H9 (cell line): ENCODE data around the gene SLC22A13. TPM values are rescaled to one million over a fixed set of nuclear protein-coding genes. Genes with fewer than 3 reads are reported as not detected.

ENCODE experiments used
- DNase-seq: peaks from one replicate; pipeline ENCODE4 v3.0.0-alpha.2; 2017
- H2AFZ ChIP-seq: one replicate; pipeline ENCODE4 v1.6.1; 2013; ENCODE audit warnings: mild to moderate bottlenecking, low read length, control low read depth, moderate library complexity
- H2AK5ac ChIP-seq: 2 replicates; pipeline ENCODE4 v1.6.1; 2013; ENCODE audit warnings: low read length, control low read depth, mixed read lengths; ENCODE audit not compliant: insufficient read length
- H2BK120ac ChIP-seq: one replicate; pipeline ENCODE4 v1.6.1; 2013; ENCODE audit warnings: low read depth, mild to moderate bottlenecking, low read length, control low read depth, inconsistent platforms; ENCODE audit not compliant: poor library complexity, severe bottlenecking
- H2BK12ac ChIP-seq: 2 replicates; pipeline ENCODE4 v1.6.1; 2013; ENCODE audit warnings: low read length, control low read depth, mixed read lengths, low read depth; ENCODE audit not compliant: insufficient read length
- H2BK15ac ChIP-seq: 2 replicates; pipeline ENCODE4 v1.6.1; 2013; ENCODE audit warnings: low read depth, low read length, control low read depth
- H2BK20ac ChIP-seq: one replicate; pipeline ENCODE4 v1.6.1; 2013; ENCODE audit warnings: low read depth, mild to moderate bottlenecking, low read length, control low read depth, inconsistent platforms; ENCODE audit not compliant: poor library complexity, severe bottlenecking
- H2BK5ac ChIP-seq: 2 replicates; pipeline ENCODE4 v1.6.1; 2013; ENCODE audit warnings: low read length, control low read depth, mixed read lengths; ENCODE audit not compliant: insufficient read length
- H3K14ac ChIP-seq: 2 replicates; pipeline ENCODE4 v1.6.1; 2013; ENCODE audit warnings: low read length, control low read depth; ENCODE audit not compliant: insufficient read depth
- H3K18ac ChIP-seq: 2 replicates; pipeline ENCODE4 v1.6.1; 2013; ENCODE audit warnings: low read depth, mild to moderate bottlenecking, mixed read lengths, low read length, control low read depth; ENCODE audit not compliant: insufficient read length
- H3K23ac ChIP-seq: 2 replicates; pipeline ENCODE4 v1.6.1; 2013; ENCODE audit warnings: low read length, control low read depth, mixed read lengths, low read depth; ENCODE audit not compliant: insufficient read length
- H3K23me2 ChIP-seq: 2 replicates; pipeline ENCODE4 v1.6.1; 2013; ENCODE audit warnings: low read depth, mild to moderate bottlenecking, mixed read lengths, low read length, control low read depth; ENCODE audit not compliant: insufficient read length, poor library complexity, severe bottlenecking
- H3K27ac ChIP-seq: 2 replicates; pipeline ENCODE4 v1.5.1; 2013; ENCODE audit warnings: low read length, control low read depth, mixed read lengths, low read depth; ENCODE audit not compliant: insufficient read length
- H3K27me3 ChIP-seq: 2 replicates; pipeline ENCODE4 v1.6.1; 2013; ENCODE audit warnings: low read length, control low read depth, inconsistent platforms; ENCODE audit not compliant: insufficient read depth
- H3K4ac ChIP-seq: 2 replicates; pipeline ENCODE4 v1.6.1; 2013; ENCODE audit warnings: low read depth, mild to moderate bottlenecking, control low read depth, inconsistent platforms, low read length, moderate library complexity
- H3K4me1 ChIP-seq: 2 replicates; pipeline ENCODE4 v1.6.1; 2013; ENCODE audit warnings: low read length, control low read depth, inconsistent platforms; ENCODE audit not compliant: insufficient read depth
- H3K4me2 ChIP-seq: 2 replicates; pipeline ENCODE4 v1.6.1; 2013; ENCODE audit warnings: low read length, control low read depth, mixed read lengths; ENCODE audit not compliant: insufficient read length, insufficient read depth
- H3K56ac ChIP-seq: 2 replicates; pipeline ENCODE4 v1.6.1; 2013; ENCODE audit warnings: low read depth, mild to moderate bottlenecking, mixed read lengths, low read length, control low read depth; ENCODE audit not compliant: insufficient read length
- H3K79me1 ChIP-seq: 2 replicates; pipeline ENCODE4 v1.6.1; 2013; ENCODE audit warnings: low read depth, mild to moderate bottlenecking, moderate library complexity, low read length, control low read depth, inconsistent platforms; ENCODE audit not compliant: insufficient read depth, poor library complexity, severe bottlenecking
- H3K79me2 ChIP-seq: 2 replicates; pipeline ENCODE4 v1.6.1; 2013; ENCODE audit warnings: low read length, control low read depth, inconsistent platforms; ENCODE audit not compliant: insufficient read depth
- H3K9ac ChIP-seq: 2 replicates; pipeline ENCODE4 v1.6.1; 2013; ENCODE audit warnings: low read length, control low read depth, mixed read lengths; ENCODE audit not compliant: insufficient read length; ENCODE audit errors: extremely low read depth
- H3K9me3 ChIP-seq: one replicate; pipeline ENCODE4 v1.6.1; 2013; ENCODE audit warnings: low read depth, low read length, inconsistent platforms; ENCODE audit not compliant: control insufficient read depth
- H3T11ph ChIP-seq: one replicate; pipeline ENCODE4 v1.6.1; 2013; ENCODE audit warnings: mild to moderate bottlenecking, low read length, control low read depth, inconsistent platforms
- H4K20me1 ChIP-seq: one replicate; pipeline ENCODE4 v1.6.1; 2013; ENCODE audit not compliant: control insufficient read depth, insufficient read length, insufficient read depth
- H4K5ac ChIP-seq: 2 replicates; pipeline ENCODE4 v1.6.1; 2013; ENCODE audit warnings: low read depth, mild to moderate bottlenecking, mixed read lengths, low read length, control low read depth; ENCODE audit not compliant: insufficient read length
- H4K8ac ChIP-seq: replicated peaks from 2 replicates; pipeline ENCODE4 v1.6.1; 2013; ENCODE audit warnings: low read length, control low read depth, mixed read lengths, low read depth; ENCODE audit not compliant: insufficient read length
- H4K91ac ChIP-seq: 2 replicates; pipeline ENCODE4 v1.6.1; 2013; ENCODE audit warnings: low read depth, mild to moderate bottlenecking, moderate library complexity, mixed read lengths, low read length, control low read depth; ENCODE audit not compliant: insufficient read length
- H3K27ac Mint-ChIP-seq, 3 experiments: 2 replicates in 2 of 3; 3 replicates in 1 of 3; pipeline ENCODE4 v1.8.0; 2020 to 2021; ENCODE audit warnings: mixed read lengths in 3 of 3, mild to moderate bottlenecking in 1 of 3, moderate library complexity in 1 of 3
- H3K27me3 Mint-ChIP-seq: 2 replicates; pipeline ENCODE4 v1.8.0; 2021; ENCODE audit warnings: low read depth, mild to moderate bottlenecking, moderate library complexity, mixed read lengths
- H3K36me3 Mint-ChIP-seq, 3 experiments: 2 replicates in 2 of 3; 3 replicates in 1 of 3; pipeline ENCODE4 v1.8.0; 2020 to 2021; ENCODE audit warnings: low read depth in 3 of 3, mixed read lengths in 3 of 3; ENCODE audit not compliant: insufficient read depth in 1 of 3
- H3K4me1 Mint-ChIP-seq, 2 experiments: 2 replicates each; pipeline ENCODE4 v1.8.0; 2020; ENCODE audit warnings: mixed read lengths in 2 of 2
- H3K4me3 Mint-ChIP-seq, 2 experiments: 2 replicates in 1 of 2; 3 replicates in 1 of 2; pipeline ENCODE4 v1.8.0; 2020 to 2021; ENCODE audit warnings: mild to moderate bottlenecking in 2 of 2, mixed read lengths in 2 of 2, moderate library complexity in 1 of 2
- H3K9me3 Mint-ChIP-seq, 2 experiments: 2 replicates in 1 of 2; 3 replicates in 1 of 2; pipeline ENCODE4 v1.8.0; 2020; ENCODE audit warnings: mild to moderate bottlenecking in 2 of 2, mixed read lengths in 2 of 2, moderate library complexity in 1 of 2
- CTCF ChIP-seq: fragments of 200-600 bp; sonication (generic); conservative IDR thresholded peaks from 3 replicates; pipeline ENCODE4 v1.8.0; 2021; ENCODE audit warnings: antibody characterized with exemption, mild to moderate bottlenecking
- WGBS: extraction: QIAGEN DNeasy Blood & Tissue Kit; methylation state at CpG from one replicate; pipeline ENCODE4 v1.1.7; 2013; ENCODE audit warnings: missing lambda C conversion rate, low lambda C conversion rate, mixed read lengths; ENCODE audit not compliant: insufficient read length; ENCODE audit errors: extremely low coverage; 5-methylcytosine and 5-hydroxymethylcytosine counted together
- total RNA-seq: library from RNA; stranded (reverse); gene quantifications from 2 replicates; pipeline ENCODE4 v1.2.1, GENCODE V29; 2021

Gene SLC22A13
- total RNA-seq, 1 experiment from 2014 or later, result not detected

- H2AK5ac ChIP-seq, result no peak overlapping the region
- Mint-ChIP-seq H3K4me3 (no peak overlapping the region; a peak in 1 of 5 replicates), H3K36me3 (no peaks in the 10 kb centered on the region), H3K27ac (peak overlapping the region in 1 of 3 experiments; percentile 85; a peak in 2 of 7 replicates), H3K9me3 (no peaks in the 10 kb centered on the region), H3K4me1 (peaks cover 20 to 27% of the 10 kb centered on the region in 2 experiments), H3K27me3 (no peaks in the 10 kb centered on the region)
- no peak overlapping the region for H4K8ac ChIP-seq
- no peak overlapping the region for H3K27ac ChIP-seq
- no peak overlapping the region for H3K14ac ChIP-seq
- TF ChIP-seq CTCF, result peak; percentile 28; the same call in 1 of the 3 replicates
- H3K79me1 ChIP-seq, result no peaks in the 10 kb centered on the region
- H3K23me2 ChIP-seq, result no peaks in the 10 kb centered on the region
- WGBS, result no CpG with 5 or more reads among the region's 2 CpGs
- H3K9me3 ChIP-seq, result no peaks in the 10 kb centered on the region
- no peak overlapping the region for H2BK15ac ChIP-seq
- H3T11ph ChIP-seq, result no peak overlapping the region
- no peak overlapping the region for H3K23ac ChIP-seq
- no peaks in the 10 kb centered on the region for H3K79me2 ChIP-seq
- no peak overlapping the region for H3K4ac ChIP-seq
- H2BK5ac ChIP-seq, result no peak overlapping the region
- DNase-seq, result peak; percentile 41
- no peak overlapping the region for H3K9ac ChIP-seq
- H3K4me1 ChIP-seq, result no peaks in the 10 kb centered on the region; the same call in none of the 2 replicates
- H4K91ac ChIP-seq, result no peak overlapping the region
- H3K27me3 ChIP-seq, result no peaks in the 10 kb centered on the region
- H2BK120ac ChIP-seq, result no peak overlapping the region
- H4K5ac ChIP-seq, result no peak overlapping the region
- H4K20me1 ChIP-seq, result peaks cover 3% of the 10 kb centered on the region
- H2BK12ac ChIP-seq, result no peak overlapping the region
- H3K4me2 ChIP-seq, result no peak overlapping the region
- H2AFZ ChIP-seq, result no peak overlapping the region
- H3K56ac ChIP-seq, result no peak overlapping the region
- no peak overlapping the region for H2BK20ac ChIP-seq
- no peak overlapping the region for H3K18ac ChIP-seq
Measured at GRCh38 chr3:38267662-38268061, 2.0 kb downstream of the SLC22A13 start.
